Body of pancreas (tissue), 4 donors: Measurements from ENCODE around the gene UBE2I. TPM values are rescaled to one million over a fixed set of nuclear protein-coding genes. Genes with fewer than 3 reads are reported as not detected.
"Not testable (repeated sequence)": the region's sequence is repeated elsewhere in the genome, so short reads cannot be mapped to it uniquely, and the experiment has no call there.

Experiments
- ATAC-seq: fragments of 150-250 bp; one replicate; pipeline ENCODE4 v1.9.1; 2016
- DNase-seq, 4 donors: peaks; one replicate each; pipeline ENCODE4 v3.0.0-alpha.2; 2019
- H3K27ac ChIP-seq, 4 donors: fragments of 200-600 bp; sonication (generic); 1 replicate in 3 of 4; 2 replicates in 1 of 4; pipeline versions ENCODE4 v1.5.1 to v1.6.1; 2016 to 2019; ENCODE audit warnings: mild to moderate bottlenecking in 1 of 4, mixed read lengths in 1 of 4, moderate library complexity in 1 of 4
- H3K27me3 ChIP-seq, 2 donors: fragments of 200-600 bp; sonication (generic); one replicate each; pipeline ENCODE4 v1.6.0; 2016; ENCODE audit warnings: mild to moderate bottlenecking in 1 of 2
- H3K36me3 ChIP-seq, 2 donors: fragments of 200-600 bp; sonication (generic); replicated peaks in 1 of 2; 2 replicates each; pipeline ENCODE4 v1.5.1; 2016; ENCODE audit warnings: low read depth in 2 of 2; ENCODE audit not compliant: insufficient read depth in 1 of 2
- H3K4me1 ChIP-seq: fragments of 200-600 bp; sonication (generic); one replicate; pipeline ENCODE4 v1.6.0; 2016
- H3K4me3 ChIP-seq, 2 donors: fragments of 200-600 bp; sonication (generic); 1 replicate in 1 of 2; 2 replicates in 1 of 2; pipeline ENCODE4 v1.5.1; 2016 to 2019
- H3K9me3 ChIP-seq, 3 donors: fragments of 200-600 bp; sonication (generic); 1 replicate in 2 of 3; 2 replicates in 1 of 3; pipeline ENCODE4 v1.5.1; 2016
- POLR2A ChIP-seq, 3 donors: fragments of 450-650 bp; IDR thresholded peaks; one replicate each; pipeline ENCODE4 v1.6.1; 2016; ENCODE audit warnings: antibody characterized with exemption in 3 of 3, mild to moderate bottlenecking in 2 of 3
- WGBS, 2 donors: methylation state at CpG; one replicate each; pipeline ENCODE4 v1.1.5; 2017; 5-methylcytosine and 5-hydroxymethylcytosine counted together
- intact Hi-C: fragments of 100-400 bp; cut with DNase I; formaldehyde crosslinking; loops from one replicate; pipeline ENCODE4 v1.15.1; 2023
- total RNA-seq, 2 donors: library from RNA; depleted of rRNA; stranded (reverse); fragments of >200 nt; gene quantifications; one replicate each; pipeline ENCODE4 v1.1.0, GENCODE V29; 2016
- TF ChIP-seq, protein P1 (sequence below), 7 experiments: fragments of 450-650 bp in 4 of 7; fragments of 200-600 bp in 3 of 7; sonication (generic) in 3 of 7; IDR thresholded peaks; one replicate each; pipeline ENCODE4 v1.5.1; 2016 to 2019; ENCODE audit warnings: antibody characterized with exemption in 7 of 7

Gene UBE2I
- total RNA-seq, 2 donors from 2014 or later, result 25.9 to 81.7 TPM

DNA sequence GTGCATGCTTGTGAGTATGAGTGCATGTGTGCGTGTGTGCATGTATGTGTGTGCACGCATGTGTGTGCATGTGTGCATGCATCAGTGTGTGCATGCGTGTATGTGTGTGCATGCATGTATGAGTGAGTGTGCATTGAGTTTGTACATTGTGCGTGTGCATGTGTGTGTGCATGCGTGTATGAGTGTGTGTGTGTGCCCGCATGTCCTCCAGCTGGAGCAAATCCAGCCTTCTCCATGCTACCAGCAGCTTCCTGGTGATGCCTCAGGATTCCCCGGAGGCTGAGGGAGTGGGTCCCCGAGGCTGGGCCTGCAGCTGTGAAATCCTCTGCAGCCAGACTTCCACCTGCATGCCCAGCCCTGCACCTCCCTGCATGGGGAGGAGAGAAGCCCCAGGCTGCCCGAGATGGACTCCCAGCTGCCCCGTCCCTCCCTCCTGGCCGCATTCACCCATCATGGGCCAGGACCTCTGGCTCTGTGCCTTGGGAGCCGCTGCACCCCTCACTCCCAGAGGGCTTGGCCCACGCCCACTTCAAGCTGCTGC is 44.3 kb upstream of the UBE2I start:
- DNase-seq (no peak), ATAC-seq (no peak)
- Histone ChIP-seq H3K9me3 (no peaks in the 10 kb centered on the region), H3K36me3 (no peaks in the 10 kb centered on the region), H3K27ac (no peak overlapping the region), H3K4me3 (no peak overlapping the region), H3K27me3 (peaks cover 0 to 5% of the 10 kb centered on the region in 2 donors), H3K4me1 (no peaks in the 10 kb centered on the region)
- WGBS, 2 donors, result 59 to 85% methylated on average over 7 to 13 of the region's 13 CpGs
- intact Hi-C loops, result no loop called here
- TF ChIP-seq, protein P1, sequence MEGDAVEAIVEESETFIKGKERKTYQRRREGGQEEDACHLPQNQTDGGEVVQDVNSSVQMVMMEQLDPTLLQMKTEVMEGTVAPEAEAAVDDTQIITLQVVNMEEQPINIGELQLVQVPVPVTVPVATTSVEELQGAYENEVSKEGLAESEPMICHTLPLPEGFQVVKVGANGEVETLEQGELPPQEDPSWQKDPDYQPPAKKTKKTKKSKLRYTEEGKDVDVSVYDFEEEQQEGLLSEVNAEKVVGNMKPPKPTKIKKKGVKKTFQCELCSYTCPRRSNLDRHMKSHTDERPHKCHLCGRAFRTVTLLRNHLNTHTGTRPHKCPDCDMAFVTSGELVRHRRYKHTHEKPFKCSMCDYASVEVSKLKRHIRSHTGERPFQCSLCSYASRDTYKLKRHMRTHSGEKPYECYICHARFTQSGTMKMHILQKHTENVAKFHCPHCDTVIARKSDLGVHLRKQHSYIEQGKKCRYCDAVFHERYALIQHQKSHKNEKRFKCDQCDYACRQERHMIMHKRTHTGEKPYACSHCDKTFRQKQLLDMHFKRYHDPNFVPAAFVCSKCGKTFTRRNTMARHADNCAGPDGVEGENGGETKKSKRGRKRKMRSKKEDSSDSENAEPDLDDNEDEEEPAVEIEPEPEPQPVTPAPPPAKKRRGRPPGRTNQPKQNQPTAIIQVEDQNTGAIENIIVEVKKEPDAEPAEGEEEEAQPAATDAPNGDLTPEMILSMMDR (IDR thresholded peaks at IDR 0.05), result no peak
- TF ChIP-seq POLR2A (IDR thresholded peaks at IDR 0.05), result no peak

DNA sequence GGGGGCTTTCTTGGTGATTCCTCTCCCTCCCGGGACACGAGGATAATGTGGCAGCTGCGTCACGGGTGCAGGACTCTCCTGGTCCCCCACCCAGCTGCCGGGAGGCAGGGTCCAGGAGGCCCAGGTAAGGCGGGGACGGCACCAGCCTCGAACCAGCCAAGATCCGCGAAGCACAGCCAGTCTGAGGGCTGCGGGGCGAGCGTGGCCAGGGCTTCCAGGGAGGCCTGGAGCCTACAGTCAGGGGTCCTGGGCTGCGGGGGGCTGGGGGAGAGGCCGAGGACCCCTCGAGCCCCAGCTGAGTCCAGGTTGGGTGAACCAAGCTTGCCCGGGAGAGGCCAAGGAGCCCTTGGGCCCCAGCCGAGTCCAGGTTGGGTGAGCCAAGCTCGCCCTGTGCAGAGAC is 43.6 kb upstream of the UBE2I start:
- DNase-seq, result no peak
- H3K4me1 ChIP-seq, result no peaks in the 10 kb centered on the region
- TF ChIP-seq, protein P1 (IDR thresholded peaks at IDR 0.05), result no peak
- no peak for TF ChIP-seq POLR2A (IDR thresholded peaks at IDR 0.05)
- no peak overlapping the region for H3K4me3 ChIP-seq
- WGBS, 2 donors, result 67 to 80% methylated on average over 1 to 19 of the region's 19 CpGs
- H3K27ac ChIP-seq, result no peak overlapping the region
- no peak for ATAC-seq
- no peaks in the 10 kb centered on the region for H3K36me3 ChIP-seq
- H3K27me3 ChIP-seq, result peaks cover 0 to 5% of the 10 kb centered on the region in 2 donors
- intact Hi-C loops, result no loop called here
- no peaks in the 10 kb centered on the region for H3K9me3 ChIP-seq

DNA sequence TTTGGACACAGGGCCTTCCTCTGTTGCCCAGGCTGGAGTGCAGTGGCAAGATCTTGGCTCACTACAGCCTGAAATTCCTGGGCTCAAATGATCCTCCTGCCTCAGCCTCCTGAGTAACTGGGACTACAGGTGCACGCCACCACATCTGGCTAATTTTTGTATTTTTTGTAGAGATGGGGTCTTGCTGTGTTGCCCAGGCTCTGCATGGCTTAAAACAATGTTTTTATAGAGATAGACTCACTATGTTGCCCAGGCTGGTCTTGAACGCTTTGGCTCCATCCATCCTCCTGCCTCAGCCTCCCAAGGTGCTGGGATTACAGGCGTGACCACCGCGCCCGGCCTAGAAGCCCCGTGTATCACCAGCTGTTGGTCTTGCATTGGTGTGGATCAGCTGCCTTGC is 40.0 kb upstream of the UBE2I start:
- H3K27me3 ChIP-seq, H3K4me3 ChIP-seq, intact Hi-C loops, H3K36me3 ChIP-seq, H3K9me3 ChIP-seq, DNase-seq, H3K27ac ChIP-seq, ATAC-seq: not testable (repeated sequence)
- peaks cover 11% of the 10 kb centered on the region for H3K4me1 ChIP-seq
- 90 to 91% methylated on average over 7 of the region's 7 CpGs for WGBS, 2 donors

DNA sequence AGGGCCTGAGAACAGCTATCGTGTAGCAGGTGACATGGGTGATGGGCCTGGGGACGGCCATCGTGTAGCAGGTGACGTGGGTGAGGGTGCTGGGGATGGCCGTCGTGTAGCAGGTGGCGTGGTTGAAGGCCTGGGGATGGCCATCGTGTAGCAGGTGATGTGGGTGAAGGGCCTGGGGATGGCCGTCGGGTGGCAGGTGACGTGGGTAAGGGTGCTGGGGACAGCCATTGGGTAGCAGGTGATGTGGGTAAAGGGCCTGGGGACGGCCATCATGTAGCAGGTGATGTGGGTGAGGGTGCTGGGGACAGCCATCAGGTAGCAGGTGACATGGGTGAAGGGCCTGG is 38.1 kb upstream of the UBE2I start:
- ATAC-seq (no peak), DNase-seq (no peak)
- H3K4me3 ChIP-seq, result no peak overlapping the region
- no peak for TF ChIP-seq POLR2A (IDR thresholded peaks at IDR 0.05)
- TF ChIP-seq, protein P1 (IDR thresholded peaks at IDR 0.05), result no peak
- no peaks in the 10 kb centered on the region for H3K9me3 ChIP-seq
- intact Hi-C loops, result no loop called here
- no peaks in the 10 kb centered on the region for H3K36me3 ChIP-seq
- WGBS, 2 donors, result 65 to 69% methylated on average over 11 of the region's 12 CpGs
- no peaks in the 10 kb centered on the region for H3K27me3 ChIP-seq
- peaks cover 11% of the 10 kb centered on the region for H3K4me1 ChIP-seq
- H3K27ac ChIP-seq, result no peak overlapping the region

DNA sequence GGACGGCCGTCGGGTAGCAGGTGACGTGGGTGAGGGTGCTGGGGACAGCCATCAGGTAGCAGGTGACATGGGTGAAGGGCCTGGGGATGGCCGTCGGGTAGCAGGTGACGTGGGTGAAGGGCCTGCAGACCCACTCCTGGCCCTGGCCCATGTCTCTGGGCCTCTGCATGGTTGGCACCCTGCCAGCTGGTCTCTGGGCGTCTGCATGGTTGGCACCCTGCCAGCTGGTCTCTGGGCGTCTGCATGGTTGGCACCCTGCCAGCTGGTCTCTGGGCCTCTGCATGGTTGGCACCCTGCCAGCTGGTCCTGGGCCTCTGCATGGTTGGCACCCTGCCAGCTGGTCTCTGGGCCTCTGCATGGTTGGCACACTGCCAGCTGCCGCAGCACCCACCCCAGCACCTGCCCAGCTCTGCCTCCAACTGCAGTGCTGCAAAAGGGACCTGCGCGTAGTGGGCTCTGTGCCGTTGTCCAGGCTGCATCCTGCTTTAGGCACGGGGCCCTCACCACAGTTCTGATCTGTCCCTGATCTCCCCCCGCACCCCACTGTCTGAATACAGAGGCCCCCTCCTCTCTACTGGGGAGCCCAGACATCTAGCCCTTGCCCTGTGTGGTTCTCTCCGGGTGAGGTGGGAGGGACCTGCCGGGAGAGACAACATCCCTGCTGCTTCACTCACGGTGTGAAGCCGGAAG is 37.6 kb upstream of the UBE2I start:
- ATAC-seq (peak; percentile 47), DNase-seq (peak; percentile 42 to 64 (median 59))
- intact Hi-C loops, H3K9me3 ChIP-seq, H3K27me3 ChIP-seq, H3K4me3 ChIP-seq, H3K36me3 ChIP-seq, H3K27ac ChIP-seq: not testable (repeated sequence)
- H3K4me1 ChIP-seq, result peaks cover 11% of the 10 kb centered on the region
- 8 to 12% methylated on average over 11 to 19 of the region's 19 CpGs for WGBS, 2 donors
